Activated T-cell treated with anti-CD3 and anti-CD28 coated beads, Interleukin-2, amount 50 U/mL, for 48 hours (primary cell): ENCODE measurements around the gene ETV1.

Experiments
- DNase-seq, 2 experiments: peaks; one replicate each; pipeline ENCODE4 v3.0.0-alpha.2; 2020

ETV1 gene

DNA sequence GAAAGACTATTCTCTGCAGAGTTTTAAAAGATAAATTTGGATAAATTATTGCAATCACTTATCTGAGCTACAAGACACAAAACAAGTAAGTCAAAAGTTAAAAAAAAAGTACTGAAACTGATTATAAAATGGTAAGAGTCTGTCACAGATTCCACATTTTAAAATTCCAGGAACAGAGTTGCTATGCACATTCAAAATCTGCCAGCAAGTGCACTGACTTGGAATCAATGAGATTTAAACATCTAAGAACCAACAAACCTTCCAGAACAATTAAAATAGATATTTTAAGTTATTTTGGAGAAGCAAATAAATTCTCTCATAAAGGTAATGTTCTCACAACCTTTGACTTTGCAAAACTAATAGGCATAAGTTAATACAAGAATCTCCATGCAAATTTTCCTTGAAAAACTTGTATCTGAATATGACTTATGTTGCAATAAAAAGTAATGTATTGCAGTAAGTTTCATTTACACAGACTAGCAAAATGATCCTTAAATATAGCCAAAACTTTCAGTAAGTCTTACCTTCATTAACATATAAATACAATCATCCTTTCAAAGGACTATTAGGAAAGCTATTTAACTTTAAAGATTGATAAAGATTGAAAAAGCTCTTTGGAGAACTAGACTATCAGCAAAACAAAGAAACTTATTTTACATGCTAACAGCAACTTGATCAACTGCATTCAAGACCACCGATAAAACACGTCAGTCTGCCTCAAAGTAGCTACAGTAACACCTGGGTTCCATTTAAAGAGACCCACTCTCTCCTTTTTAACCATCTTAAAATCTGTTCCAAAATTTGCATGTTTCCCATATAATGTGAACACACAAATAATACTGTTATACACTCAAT lies 4.4 kb downstream of the ETV1 start:
- DNase-seq, result no peak

DNA sequence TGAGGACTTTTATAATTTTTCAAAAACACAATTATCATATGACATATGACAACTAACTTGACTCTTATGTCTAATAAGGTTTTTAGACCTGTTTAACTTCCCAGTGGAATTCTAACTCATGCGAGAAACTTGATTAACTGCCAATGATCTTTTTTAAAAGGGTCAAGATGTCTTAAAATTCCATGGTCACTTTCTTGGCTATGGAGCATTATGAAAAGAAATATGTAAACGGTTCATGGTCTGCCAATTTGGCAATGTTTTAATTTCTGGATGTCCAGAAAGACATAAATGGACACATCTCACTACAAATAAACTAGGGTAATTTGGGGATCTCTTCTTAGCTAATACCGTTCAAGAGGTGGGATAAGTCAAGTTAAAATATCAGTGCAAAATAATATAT lies 5.4 kb downstream of the ETV1 start:
- no peak for DNase-seq

DNA sequence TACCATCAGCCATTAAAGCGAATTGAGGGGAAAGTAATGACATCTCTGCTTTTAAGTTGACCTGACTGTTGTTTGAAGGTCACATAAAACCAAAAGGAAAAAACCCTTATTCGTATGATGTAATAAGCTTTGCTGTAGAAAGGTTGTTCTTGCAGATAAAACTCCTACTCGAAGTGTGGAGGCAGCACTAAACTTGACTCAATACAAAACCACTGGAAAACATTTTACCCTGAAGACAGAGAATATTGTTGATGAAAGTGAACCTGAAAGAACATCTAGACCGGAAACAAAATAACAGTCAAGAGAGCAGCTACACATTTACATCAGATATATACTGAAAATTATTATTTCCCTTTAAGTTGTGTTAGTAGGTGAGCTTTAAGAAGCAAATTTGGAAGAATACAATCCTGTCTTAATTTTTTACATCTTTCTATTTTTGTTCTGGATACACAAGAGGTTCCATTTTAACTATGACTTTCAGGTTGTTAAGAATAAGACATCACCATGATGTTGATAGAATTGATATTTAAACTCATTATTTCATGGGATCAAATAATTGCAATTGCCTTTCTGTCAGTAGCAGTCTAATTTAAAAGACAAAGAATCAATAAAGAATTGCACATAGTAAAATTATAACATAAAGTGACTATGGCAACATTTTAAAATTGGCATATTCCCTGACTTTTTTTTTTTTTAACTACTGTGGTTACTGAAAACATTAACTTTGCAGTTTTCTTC lies 6.4 kb downstream of the ETV1 start:
- DNase-seq, result no peak

DNA sequence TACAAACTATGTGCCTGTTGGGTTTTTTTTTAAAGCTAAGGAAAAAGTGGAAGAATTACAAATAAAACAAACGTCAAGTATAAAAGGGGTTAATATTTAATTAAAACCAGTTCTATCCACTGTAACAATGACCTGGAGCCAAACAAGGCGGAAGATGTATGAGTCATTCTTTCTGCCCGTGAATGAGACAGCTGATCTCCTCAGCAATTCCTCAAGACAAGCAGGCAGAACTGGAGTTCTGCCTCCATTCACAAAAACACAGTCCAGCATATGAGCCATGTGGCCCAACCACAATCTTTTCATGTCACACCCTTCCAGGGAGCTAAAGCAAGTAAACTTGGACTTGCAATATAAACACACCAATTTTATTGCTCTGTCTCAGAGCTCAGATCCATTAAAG lies 8.4 kb downstream of the ETV1 start:
- DNase-seq, result no peak

DNA sequence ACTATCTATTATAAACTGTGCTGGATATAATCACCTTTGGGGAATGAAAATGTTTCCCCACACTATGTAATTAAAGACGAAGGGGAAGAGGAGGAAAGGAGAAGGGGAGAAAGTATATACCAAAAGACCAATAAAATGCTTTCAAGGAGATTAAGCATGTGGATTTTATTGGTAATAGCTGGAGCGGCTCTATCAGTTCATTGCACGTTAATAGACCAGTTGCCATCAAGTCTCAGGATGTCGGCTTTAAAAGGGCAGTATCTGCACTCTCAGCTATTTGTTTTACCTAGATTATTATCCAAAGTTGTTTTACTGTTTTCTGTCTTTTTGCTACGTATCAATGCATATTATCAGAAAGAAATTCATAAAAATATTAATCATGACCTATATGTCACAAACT lies 9.0 kb downstream of the ETV1 start:
- no peak for DNase-seq

DNA sequence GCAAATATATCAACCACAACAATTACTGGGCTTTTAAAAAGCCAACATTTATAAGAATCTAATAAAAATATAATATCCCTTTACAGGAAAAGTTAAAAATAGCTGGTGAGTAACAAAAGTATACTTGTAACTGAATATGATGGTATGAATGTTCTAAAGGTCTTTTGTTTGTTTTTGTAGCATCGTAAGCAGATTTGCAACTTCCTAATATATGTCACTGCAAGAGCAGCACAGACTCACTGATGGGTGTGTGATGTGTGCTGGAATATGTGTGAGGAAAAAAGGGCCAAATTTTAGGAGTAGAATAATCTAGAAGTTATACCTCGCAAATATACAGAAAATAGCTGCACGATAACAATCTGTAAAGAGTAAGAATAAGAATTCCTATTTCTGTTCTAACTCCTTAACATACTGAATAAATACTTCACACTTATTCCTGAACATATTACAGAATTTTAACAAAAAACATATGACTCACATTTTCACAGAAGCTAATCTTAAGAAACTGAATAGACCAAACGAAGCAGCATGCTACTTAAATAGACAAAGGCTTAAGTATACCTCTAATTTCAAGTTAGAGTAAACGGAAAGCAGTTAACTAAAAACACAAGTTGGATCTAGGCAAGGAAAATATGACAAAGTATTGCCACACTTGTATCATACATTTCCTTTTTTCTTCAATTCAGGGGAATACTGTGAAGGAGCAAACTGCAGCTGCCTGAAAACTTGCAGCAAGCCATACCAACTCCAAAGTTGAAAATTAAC lies 9.6 kb downstream of the ETV1 start:
- DNase-seq, result no peak

DNA sequence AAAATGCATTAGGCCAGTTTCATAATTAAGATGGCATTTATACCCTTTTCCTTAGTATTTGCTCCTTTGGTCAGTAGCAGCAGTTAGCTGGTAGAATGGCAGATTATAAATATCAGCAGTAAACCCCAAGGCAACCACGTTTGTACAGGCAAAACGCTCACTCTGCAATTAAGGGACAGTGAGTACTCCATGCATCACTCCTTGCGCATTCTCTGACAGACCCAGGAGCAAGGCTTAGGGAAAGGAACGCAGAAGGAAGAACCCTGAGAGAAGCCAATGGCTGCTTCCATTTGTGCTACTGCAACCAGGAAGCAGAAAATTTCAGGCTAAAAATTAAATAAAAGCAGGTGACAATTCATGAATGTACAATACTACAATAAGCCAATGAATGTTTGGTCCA lies 12.9 kb downstream of the ETV1 start:
- no peak for DNase-seq

DNA sequence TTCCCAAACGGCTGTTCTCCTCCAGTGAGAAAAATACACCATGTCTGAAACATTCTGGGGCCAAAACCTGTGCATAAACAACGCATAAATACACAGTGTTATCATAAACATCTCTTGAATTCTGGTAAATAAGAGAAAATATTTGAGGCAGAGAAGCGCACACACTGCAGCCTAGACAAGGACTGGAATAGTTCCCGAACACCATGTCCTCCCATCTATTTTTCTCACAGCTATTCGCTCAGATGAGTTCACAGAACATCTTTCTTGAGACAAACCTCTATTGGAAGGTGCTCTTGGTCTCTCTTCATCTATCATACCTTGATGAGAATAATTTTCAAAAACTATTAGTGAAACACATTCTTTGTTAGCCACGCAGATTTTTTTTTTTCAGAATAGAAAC lies 24.4 kb downstream of the ETV1 start:
- no peak for DNase-seq

DNA sequence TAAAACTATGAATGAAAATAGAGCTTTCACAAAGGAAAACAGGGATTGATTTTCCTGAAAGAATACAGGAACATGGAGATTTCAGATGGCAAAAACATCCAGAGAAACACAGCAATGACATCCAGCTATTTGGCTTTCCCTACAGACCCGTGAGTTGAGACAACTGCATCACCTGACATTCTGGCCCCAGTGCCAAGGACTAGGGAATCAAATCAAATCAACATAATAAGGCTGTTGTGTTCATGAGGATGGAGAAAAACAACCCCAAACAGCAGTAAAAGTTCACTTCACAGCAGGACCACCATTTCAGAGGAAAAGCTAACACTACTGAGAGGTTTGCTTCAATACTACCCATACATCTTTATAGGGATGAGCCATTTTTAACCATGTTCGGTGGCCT lies 25.5 kb downstream of the ETV1 start:
- DNase-seq, result no peak

DNA sequence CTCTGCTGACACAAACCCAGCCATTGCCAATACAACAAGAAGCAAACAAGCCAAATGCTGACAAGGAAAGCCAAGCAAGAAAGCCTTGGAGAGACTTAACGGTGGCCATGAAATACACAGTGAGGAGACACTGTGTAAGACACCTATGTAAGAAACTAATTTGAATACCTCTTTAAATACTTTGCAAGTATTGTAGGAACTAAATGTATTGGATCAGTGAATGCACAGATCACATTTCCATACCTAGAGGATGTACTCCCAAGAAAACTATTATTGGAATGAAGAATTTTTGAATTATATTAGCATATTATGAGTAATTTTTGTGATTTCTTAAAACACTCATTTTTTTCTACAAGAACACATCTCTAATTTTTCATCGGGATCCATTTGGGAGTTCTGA lies 34.0 kb downstream of the ETV1 start:
- DNase-seq, result no peak

DNA sequence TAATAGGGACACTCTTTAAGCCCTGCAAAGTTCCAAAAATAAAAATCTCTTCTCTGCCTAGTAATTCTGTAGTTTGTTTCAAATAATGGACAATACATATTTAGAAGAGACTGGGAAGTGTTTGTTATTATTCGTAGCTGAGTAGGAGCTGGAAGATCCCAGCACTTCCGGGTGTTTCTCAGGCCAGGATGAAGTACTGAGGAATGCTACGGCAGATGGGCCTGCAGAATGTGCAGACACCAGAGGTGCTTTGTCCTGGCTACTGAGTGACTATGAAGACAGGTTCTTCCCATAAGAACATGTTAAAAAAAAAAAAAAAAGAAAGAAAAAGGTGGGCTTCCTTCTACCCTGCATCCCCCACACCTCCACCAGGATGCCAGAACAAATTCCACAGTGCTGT lies 36.1 kb downstream of the ETV1 start:
- DNase-seq, result no peak

DNA sequence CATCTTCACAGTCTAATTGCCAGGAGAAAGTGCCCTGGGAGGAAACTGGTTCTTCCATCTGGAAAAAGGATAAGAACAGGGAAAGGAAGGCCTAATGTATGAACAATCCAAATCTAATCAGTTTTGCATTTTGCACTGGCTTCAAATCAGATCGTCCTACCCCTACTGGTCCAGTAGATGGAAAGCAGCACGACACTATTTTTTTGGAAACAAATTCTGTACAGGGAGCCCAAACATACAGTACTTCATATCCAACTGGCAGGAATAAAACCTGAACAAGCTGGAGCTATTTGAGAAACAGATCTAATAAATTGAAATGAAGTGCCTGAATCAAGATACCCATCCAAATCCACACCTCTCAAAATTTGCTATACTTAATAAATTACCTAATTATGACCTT lies 36.5 kb downstream of the ETV1 start:
- DNase-seq, result no peak

DNA sequence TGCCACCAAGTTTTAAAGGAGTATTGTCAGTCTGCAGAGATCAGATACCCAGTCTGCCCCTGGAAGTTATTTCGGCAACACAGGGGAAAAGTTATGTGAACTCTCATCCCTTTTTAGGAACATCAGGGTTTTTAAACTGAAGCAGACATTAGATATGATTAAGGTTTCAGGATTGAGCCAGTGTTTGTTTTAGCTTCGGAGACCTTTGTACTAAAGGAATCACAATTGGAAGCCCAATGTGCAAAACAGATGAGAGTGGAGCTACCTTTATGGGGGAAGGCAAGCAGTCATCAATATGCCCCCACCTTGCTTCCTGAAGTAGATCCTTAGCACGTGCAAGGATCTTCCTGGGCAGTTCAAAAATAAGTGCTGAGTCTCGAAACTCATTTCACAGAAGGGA lies 39.5 kb downstream of the ETV1 start:
- no peak for DNase-seq

DNA sequence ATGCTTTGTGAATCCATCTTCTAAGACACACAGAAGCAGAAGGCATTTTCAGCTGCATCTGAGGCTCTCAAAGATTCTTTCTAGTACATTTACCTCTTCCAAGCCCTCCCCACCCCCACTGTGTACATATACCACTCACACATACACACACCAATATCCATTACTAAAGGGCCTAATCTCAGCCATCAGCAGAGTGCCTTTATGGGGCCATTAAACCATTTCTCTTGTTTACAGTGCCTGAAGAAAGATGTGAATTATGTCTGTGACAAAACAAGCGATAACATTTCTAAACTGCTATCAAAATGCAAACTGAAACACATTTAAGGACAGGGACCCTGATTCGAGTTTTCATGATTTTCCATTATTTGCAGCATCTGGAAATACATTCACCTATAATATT lies 40.0 kb downstream of the ETV1 start:
- no peak for DNase-seq

DNA sequence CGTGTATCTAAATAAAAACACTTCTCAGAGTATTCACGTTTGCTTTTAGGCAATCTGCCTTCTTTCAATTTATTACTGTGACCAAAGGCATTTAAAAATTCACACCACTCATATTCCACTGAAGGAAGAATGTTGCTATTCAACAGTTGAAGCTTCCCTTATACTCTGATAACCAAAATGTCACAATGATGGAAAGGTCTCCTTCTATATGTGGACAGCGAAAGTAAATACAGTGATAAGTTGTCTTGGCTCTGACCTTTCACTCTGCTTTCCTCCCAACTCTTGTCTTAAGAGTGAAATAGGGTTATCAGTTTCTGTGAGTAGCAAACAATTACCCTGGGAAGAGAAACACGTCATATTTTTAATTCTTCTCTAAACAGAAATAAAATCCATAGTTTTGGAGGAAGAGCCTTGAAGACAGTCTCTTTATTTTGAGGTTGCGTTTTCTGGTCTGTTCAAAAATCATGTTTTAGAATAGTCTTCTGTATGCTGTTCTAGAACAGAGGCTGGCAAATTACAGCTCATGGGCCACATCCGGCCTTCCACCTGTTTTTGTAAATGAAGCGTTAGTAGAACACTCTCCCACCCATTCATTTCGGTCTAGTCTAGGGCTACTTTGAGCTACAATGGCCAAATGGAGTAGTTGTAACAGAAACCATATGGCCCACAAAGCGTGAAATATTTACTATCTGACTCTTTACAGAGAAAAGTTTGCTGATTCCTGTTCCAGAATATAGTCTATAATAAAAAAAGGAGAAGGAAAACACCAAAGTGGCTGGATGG lies 41.3 kb downstream of the ETV1 start:
- DNase-seq, result no peak

DNA sequence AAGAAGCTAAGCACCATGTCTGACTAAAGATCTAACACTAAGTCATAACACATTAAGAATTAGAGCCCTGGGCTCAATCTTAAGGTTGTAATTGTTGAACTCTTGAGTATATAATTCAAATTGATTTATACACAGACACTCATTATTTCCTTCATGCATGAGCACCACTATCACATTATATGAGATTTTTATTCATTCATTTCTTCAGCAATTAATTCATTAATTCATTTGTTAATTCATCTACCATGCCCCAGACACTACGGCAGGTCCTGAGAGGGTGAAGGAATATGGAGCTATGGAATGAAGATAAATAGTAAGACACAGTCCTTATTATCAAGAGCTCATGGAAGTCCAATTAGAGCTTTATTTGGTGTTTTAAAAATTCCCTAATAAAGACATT lies 41.9 kb downstream of the ETV1 start:
- no peak for DNase-seq

DNA sequence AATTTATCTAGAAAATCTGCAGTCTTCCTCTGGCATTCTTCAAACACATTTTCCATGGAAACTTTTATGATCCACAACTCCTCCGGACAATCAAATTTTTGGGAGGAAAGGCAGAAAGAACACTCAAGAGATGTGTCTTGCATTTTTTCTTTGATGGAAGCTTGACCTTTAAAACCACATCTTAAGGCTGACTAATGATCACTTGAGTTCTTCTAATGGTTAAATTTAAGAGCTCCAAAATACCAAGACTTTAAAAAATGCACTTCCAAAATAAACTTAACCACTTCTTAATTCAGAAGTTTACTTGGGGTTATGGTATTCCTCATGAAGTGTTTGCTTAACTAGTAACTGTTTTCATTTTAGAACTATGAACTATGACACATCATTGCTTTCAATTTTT lies 43.3 kb downstream of the ETV1 start:
- no peak for DNase-seq

DNA sequence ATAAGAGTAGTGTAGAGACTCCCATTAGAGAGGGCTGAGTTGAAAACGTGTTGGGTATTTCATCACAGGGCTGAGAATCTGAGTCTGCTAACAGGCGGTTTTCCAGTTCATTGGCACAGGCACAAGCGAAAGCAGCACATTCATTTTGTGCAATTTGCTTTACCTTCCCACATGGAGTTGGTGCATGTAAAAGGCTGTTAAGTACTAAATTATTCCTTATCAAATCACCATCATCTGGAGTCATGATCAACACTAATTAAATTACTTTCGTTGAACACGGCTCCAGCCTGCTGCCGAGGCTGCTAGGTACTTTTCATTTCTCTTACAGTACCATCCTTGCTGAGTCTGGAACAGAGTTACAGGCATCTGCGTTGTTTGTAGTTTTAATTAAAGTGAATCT lies 43.8 kb downstream of the ETV1 start:
- no peak for DNase-seq

DNA sequence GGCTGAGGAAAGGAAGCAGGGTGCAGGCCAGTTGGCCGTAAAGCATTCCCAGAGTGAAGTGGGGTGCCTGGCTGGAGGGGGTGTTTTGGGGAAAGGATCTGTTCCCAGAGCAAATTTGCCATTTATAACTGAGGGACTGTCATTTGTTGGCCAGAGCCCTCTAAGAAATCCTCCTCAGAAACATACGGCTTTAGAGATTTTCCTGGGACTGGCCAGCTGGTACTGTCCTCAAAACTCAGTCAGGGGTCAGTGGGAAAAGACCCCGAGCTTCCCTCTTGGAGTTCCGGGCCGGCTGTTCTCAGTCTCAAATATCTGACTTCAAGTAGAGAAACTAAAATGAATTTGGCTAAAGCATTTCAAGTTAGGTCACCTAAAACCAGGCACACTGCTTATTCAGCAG lies 55.9 kb downstream of the ETV1 start:
- DNase-seq, result no peak

DNA sequence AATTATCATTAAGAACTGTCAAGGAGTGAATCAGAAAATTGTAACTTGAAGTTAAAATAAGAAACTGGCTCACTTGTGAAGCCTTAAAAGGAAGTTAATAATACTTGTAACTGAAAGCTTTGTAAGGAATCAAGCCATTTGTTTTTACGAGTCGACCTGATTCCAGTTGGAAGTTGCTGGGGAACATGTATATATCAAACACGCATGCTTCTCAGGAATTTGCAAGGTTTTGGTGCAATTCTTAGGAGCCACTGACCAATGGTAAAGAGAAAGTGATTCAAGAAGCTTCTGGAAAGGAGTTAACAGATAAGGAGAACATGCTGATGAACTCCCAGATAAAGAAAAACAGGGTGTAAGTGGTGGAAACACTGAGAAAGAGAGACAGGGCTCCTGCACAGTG lies 56.4 kb downstream of the ETV1 start:
- DNase-seq, result no peak

DNA sequence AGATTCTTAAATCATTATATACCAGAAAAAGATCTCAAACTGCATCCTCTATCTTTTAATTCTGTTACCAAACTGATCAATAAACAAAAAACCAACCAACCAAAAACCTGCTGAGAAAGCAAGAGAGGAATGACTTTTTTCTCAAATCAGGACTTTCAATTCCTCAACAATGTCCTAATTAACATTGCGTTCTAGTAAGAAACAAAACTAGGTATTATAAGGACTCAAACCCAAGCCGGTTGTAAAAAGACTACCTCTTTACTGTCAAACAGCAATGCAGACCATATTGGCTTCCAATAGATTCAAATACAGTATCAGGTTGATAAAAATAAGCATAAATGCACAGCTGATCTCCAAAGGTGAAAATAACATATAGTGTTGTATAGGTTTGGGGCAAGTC lies 57.3 kb downstream of the ETV1 start:
- no peak for DNase-seq

DNA sequence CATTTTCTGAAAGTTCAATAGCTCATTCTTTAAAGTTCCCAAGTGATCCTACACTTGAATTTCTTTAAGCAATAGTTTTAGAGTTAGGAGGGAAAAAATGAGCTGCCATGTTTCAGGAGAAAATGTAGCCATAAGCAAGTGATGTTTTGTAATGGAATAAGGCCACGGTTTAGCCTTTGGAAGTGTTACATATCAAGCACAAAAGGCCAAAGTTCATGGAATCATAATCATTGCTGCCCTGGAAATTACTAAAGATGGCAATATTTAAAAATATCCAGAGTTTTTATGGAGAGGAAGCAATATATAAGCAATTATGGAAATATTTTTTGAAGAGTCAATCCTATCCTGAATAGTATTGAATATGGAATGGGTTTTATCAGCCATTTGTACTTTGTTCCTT lies 68.4 kb downstream of the ETV1 start:
- no peak for DNase-seq

DNA sequence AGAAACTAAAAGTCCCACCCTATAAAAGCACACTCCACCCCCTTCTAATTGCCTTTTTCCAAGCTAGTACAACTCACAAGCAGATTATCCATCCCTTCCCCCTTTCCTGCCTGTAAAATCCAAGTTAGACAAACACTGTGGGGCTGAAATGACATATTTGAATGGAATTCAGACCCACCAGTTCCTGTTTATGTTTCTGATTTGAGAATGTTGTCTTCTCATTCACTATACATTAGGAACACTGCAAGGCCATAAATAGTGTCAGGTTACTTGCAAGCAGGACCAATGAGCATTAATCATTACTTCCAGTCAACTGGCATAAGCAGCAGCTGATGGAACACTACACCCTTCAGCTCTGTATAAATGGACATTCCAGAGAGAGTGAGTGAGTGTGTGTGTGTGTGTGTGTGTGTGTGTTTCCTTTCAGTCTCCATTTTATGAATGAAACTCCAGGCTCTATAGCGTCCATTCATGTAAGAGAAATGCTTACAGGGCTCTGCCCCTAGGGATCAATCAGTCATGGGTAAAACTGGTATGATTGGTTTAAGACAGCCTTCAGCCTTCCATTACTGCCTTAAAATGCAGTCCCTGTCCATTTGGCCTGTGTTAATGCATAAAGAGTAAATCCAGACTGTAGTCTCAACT lies 69.3 kb downstream of the ETV1 start:
- DNase-seq, result no peak
